Suprapubic skin (tissue), 4 donors: ENCODE measurements around the gene COL23A1. TPM values are rescaled to one million over a fixed set of nuclear protein-coding genes. Genes with fewer than 3 reads are reported as not detected.
A peak's percentile ranks its signal among the peaks of the same experiment; 100 is the strongest.

ENCODE experiments used
- DNase-seq, 2 donors: peaks; one replicate each; pipeline ENCODE4 v3.0.0-alpha.2; 2019; ENCODE audit warnings: low spot score in 2 of 2
- H3K27ac ChIP-seq: fragments of 200-600 bp; sonication (generic); one replicate; pipeline ENCODE4 v1.5.1; 2019
- H3K27me3 ChIP-seq: fragments of 200-600 bp; sonication (generic); one replicate; pipeline ENCODE4 v1.5.1; 2019
- H3K36me3 ChIP-seq: fragments of 200-600 bp; sonication (generic); one replicate; pipeline ENCODE4 v1.5.1; 2019
- H3K4me1 ChIP-seq: fragments of 200-600 bp; sonication (generic); one replicate; pipeline ENCODE4 v1.5.1; 2019
- H3K4me3 ChIP-seq: fragments of 200-600 bp; sonication (generic); one replicate; pipeline ENCODE4 v1.5.1; 2019; ENCODE audit warnings: mild to moderate bottlenecking
- H3K9me3 ChIP-seq: fragments of 200-600 bp; sonication (generic); one replicate; pipeline ENCODE4 v1.5.1; 2019
- EP300 ChIP-seq: sonication (generic); formaldehyde crosslinking; IDR thresholded peaks from one replicate; pipeline ENCODE4 v1.6.1; 2017; ENCODE audit warnings: antibody characterized with exemption
- POLR2A ChIP-seq, 2 donors: fragments of 450-650 bp; IDR thresholded peaks; one replicate each; pipeline ENCODE4 v1.6.1; 2017; ENCODE audit warnings: antibody characterized with exemption in 2 of 2, mild to moderate bottlenecking in 2 of 2, moderate library complexity in 2 of 2
- POLR2AphosphoS5 ChIP-seq, 3 donors: sonication (generic); formaldehyde crosslinking; IDR thresholded peaks; one replicate each; pipeline ENCODE4 v1.6.1; 2017; ENCODE audit warnings: antibody characterized with exemption in 3 of 3
- WGBS: methylation state at CpG from one replicate; pipeline ENCODE4 v1.1.5; 2018; 5-methylcytosine and 5-hydroxymethylcytosine counted together
- total RNA-seq, 4 donors: library from RNA; depleted of rRNA; stranded (reverse); fragments of >200 nt; gene quantifications; one replicate each; pipeline ENCODE4 v1.1.0, GENCODE V29; 2016
- TF ChIP-seq, protein P1 (sequence below), 2 donors: fragments of 200-600 bp in 1 of 2; fragments of 450-650 bp in 1 of 2; sonication (generic) in 1 of 2; IDR thresholded peaks; one replicate each; pipeline ENCODE4 v1.5.1; 2016 to 2019; ENCODE audit warnings: antibody characterized with exemption in 2 of 2, mild to moderate bottlenecking in 1 of 2, moderate library complexity in 1 of 2

The COL23A1 gene
- total RNA-seq, 4 donors from 2014 or later = 1.6 to 4.4 (median 3.4) TPM

- no peak for DNase-seq
- Histone ChIP-seq H3K27me3 (peaks cover 4% of the 10 kb centered on the region), H3K9me3 (no peaks in the 10 kb centered on the region), H3K4me1 (peaks cover 10% of the 10 kb centered on the region), H3K36me3 (no peaks in the 10 kb centered on the region), H3K4me3 (no peak overlapping the region), H3K27ac (no peak overlapping the region)
- TF ChIP-seq, protein P1, sequence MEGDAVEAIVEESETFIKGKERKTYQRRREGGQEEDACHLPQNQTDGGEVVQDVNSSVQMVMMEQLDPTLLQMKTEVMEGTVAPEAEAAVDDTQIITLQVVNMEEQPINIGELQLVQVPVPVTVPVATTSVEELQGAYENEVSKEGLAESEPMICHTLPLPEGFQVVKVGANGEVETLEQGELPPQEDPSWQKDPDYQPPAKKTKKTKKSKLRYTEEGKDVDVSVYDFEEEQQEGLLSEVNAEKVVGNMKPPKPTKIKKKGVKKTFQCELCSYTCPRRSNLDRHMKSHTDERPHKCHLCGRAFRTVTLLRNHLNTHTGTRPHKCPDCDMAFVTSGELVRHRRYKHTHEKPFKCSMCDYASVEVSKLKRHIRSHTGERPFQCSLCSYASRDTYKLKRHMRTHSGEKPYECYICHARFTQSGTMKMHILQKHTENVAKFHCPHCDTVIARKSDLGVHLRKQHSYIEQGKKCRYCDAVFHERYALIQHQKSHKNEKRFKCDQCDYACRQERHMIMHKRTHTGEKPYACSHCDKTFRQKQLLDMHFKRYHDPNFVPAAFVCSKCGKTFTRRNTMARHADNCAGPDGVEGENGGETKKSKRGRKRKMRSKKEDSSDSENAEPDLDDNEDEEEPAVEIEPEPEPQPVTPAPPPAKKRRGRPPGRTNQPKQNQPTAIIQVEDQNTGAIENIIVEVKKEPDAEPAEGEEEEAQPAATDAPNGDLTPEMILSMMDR (IDR thresholded peaks at IDR 0.05) = no peak
- no peak for TF ChIP-seq EP300
- no peak for TF ChIP-seq POLR2AphosphoS5 (IDR thresholded peaks at IDR 0.05)
- no peak for TF ChIP-seq POLR2A (IDR thresholded peaks at IDR 0.05)
- 82% methylated on average over 20 of the region's 21 CpGs for WGBS
These were observed 223.0 kb downstream of the COL23A1 start for GRCh38 chr5:178366998-178367735.

- Histone ChIP-seq H3K9me3 (no peaks in the 10 kb centered on the region), H3K27ac (no peak overlapping the region), H3K27me3 (peaks cover 7% of the 10 kb centered on the region), H3K4me1 (no peaks in the 10 kb centered on the region), H3K36me3 (no peaks in the 10 kb centered on the region), H3K4me3 (no peak overlapping the region)
- WGBS = 89% methylated on average over 18 of the region's 27 CpGs
- TF ChIP-seq, protein P1 (IDR thresholded peaks at IDR 0.05) = no peak
- TF ChIP-seq POLR2AphosphoS5 (IDR thresholded peaks at IDR 0.05) (no peak), POLR2A (IDR thresholded peaks at IDR 0.05) (no peak), EP300 (no peak)
- no peak for DNase-seq
These were observed 224.4 kb downstream of the COL23A1 start for GRCh38 chr5:178365501-178366440.

DNA sequence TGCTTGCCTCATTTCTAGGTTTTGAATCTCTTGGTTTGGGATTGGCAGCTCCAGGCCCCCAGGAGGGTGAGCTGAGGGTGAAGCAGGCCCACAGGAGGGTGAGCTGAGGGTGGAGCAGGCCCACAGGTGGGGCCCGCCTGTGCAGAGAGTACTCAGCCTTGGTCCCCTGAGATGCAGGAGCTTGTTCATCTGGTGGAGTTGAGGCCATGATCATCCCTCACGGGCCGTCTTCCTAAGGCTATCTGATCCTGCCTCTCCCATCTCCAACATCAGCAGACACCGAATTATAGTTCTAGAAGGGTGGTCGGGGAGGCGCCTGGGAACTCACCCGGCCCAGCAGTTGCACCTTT, 225.9 kb downstream of the COL23A1 start:
- Histone ChIP-seq H3K27me3 (peaks cover 12% of the 10 kb centered on the region), H3K27ac (no peak overlapping the region), H3K9me3 (no peaks in the 10 kb centered on the region), H3K4me1 (no peaks in the 10 kb centered on the region), H3K4me3 (no peak overlapping the region), H3K36me3 (no peaks in the 10 kb centered on the region)
- 80% methylated on average over 1 of the region's 7 CpGs for WGBS
- TF ChIP-seq, protein P1 (IDR thresholded peaks at IDR 0.05) = no peak
- TF ChIP-seq EP300 = no peak
- peak in 1 of 2 donors; percentile 36 for DNase-seq

GRCh38 chr5:178363501-178364325, 226.5 kb downstream of the COL23A1 start:
- H3K4me3 ChIP-seq = no peak overlapping the region
- peak in 1 of 2 donors; percentile 49 for DNase-seq
- TF ChIP-seq POLR2A (IDR thresholded peaks at IDR 0.05) = no peak
- no peak for TF ChIP-seq POLR2AphosphoS5 (IDR thresholded peaks at IDR 0.05)
- TF ChIP-seq, protein P1 (IDR thresholded peaks at IDR 0.05) = no peak
- WGBS = 73% methylated on average over 25 of the region's 25 CpGs
- H3K27ac ChIP-seq = no peak overlapping the region
- H3K4me1 ChIP-seq = no peaks in the 10 kb centered on the region
- no peaks in the 10 kb centered on the region for H3K36me3 ChIP-seq
- H3K9me3 ChIP-seq = no peaks in the 10 kb centered on the region
- H3K27me3 ChIP-seq = peaks cover 12% of the 10 kb centered on the region
